Fibroblast of the aortic adventitia (primary cell): ENCODE measurements around the gene MPP3. TPM values are rescaled to one million over a fixed set of nuclear protein-coding genes. Genes with fewer than 3 reads are reported as not detected.

Source experiments
- DNase-seq: peaks from one replicate; pipeline ENCODE4 v3.0.0-alpha.2; 2010; ENCODE audit warnings: low read depth
- H3K4me3 ChIP-seq: 2 replicates; pipeline ENCODE4 v1.5.1; 2011; ENCODE audit warnings: low read depth, mild to moderate bottlenecking, control low read depth, low read length, moderate library complexity
- CTCF ChIP-seq: IDR thresholded peaks from 2 replicates; pipeline ENCODE4 v1.5.1; 2011; ENCODE audit warnings: mild to moderate bottlenecking, low read length, control low read depth, inconsistent platforms; ENCODE audit not compliant: insufficient read depth
- total RNA-seq: library from RNA; depleted of rRNA; stranded (reverse); fragments of >200 nt; gene quantifications from 2 replicates; pipeline ENCODE4 v1.2.3, GENCODE V29; 2012; ENCODE audit warnings: low replicate concordance

MPP3 gene
- total RNA-seq, 1 donor: 9.6 TPM

GRCh38 chr17:43877451-43878155, 44.7 kb upstream of the MPP3 start:
- H3K4me3 ChIP-seq: no peak overlapping the region
- TF ChIP-seq CTCF: no peak
- no peak for DNase-seq

GRCh38 chr17:43877031-43877430, 44.1 kb upstream of the MPP3 start:
- DNase-seq: no peak
- TF ChIP-seq CTCF: no peak
- no peak overlapping the region for H3K4me3 ChIP-seq

DNA sequence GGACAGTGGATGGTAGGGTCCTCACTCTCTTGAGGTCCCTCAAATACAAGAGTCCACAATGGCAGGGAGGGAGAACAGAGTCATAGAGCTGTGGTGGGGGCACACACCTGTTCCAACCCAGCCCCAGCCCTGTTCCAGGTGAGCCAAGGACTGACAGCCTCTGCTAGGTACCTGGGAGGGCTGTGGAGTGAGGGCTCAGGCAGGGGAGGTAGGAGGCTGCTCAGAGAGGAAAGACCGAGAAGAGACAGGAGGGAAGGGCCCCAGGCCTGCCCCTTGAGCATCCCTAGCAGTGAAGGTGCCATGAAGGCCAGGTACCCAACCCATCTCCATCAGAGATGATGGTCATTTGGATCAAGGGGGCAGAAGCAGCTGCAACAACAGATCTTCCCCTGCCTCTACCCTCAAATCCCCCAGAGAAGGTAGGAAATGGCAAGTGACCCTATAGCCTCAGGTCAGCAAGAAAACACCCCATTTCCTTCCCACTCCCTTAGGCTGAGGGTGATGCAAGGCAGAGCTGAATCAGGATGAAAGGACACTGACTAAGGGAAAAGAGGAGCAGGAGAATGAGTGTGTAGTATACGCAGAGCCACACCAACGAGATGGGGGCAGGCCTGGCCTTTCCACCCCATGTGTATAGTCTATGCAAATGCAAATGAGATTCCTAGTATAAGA, 42.7 kb upstream of the MPP3 start:
- no peak for DNase-seq
- no peak for TF ChIP-seq CTCF

GRCh38 chr17:43874293-43874692, 41.3 kb upstream of the MPP3 start:
- TF ChIP-seq CTCF: no peak
- DNase-seq: no peak
- no peak overlapping the region for H3K4me3 ChIP-seq

More for the DNA sequence above, 42.7 kb upstream of the MPP3 start:
- H3K4me3 ChIP-seq: no peak overlapping the region

- H3K4me3 ChIP-seq: no peak overlapping the region
- TF ChIP-seq CTCF: no peak
- no peak for DNase-seq
Observed at GRCh38 chr17:43873815-43874214, 40.9 kb upstream of the MPP3 start.

DNA sequence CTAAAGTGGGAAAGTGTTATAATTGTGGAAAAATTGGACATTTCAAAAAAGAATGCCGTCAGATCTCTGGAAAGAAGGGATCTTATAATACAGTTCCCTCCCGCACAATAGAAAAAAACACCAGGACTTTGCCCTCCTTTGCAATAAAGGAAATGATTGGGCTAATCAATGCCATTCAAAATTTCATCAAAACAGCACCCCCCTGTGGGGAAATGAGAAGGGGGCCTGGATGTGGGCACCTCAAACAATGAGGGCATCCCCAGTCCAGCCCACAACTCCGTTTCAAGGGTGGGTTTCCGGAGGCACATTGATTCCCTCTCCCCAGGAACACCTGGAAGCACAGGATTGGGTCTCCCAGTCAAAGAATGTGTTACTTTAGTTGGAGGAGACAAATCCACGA, 40.1 kb upstream of the MPP3 start:
- H3K4me3 ChIP-seq: no peak overlapping the region
- DNase-seq: no peak
- TF ChIP-seq CTCF: no peak
